Endothelial cell of umbilical vein (primary cell): ENCODE results near the gene EFHC1. TPM values are rescaled to one million over a fixed set of nuclear protein-coding genes. Genes with fewer than 3 reads are reported as not detected.
A peak's percentile ranks its signal among the peaks of the same experiment; 100 is the strongest.

Source experiments
- BruUV-seq: library from RNA; stranded (reverse); fragments of 400-500 nt; replicated peaks from 2 replicates; lab custom pipeline; 2021; lab: Mats Ljungman, UMichigan
- CTCF ChIA-PET: fragments of 300-600, 350-600 bp; sonication (Branson Sonifier 250); formaldehyde crosslinking; loops from one replicate; lab custom pipeline; 2021; ENCODE audit warnings: antibody characterized with exemption, inconsistent platforms; lab: Charles Lee
- POLR2A ChIA-PET: fragments of 300-600, 350-600 bp; sonication (Branson Sonifier 250); formaldehyde crosslinking; loops from one replicate; lab custom pipeline; 2021; ENCODE audit warnings: antibody characterized with exemption, inconsistent platforms; lab: Charles Lee
- DNase-seq: peaks from one replicate; pipeline ENCODE4 v3.0.0-alpha.2; 2011; ENCODE audit warnings: low read depth, low spot score
- FAIRE-seq: peaks from 2 replicates; lab custom pipeline; 2011; peaks lifted over from hg19 to GRCh38; lab: Jason Lieb, UNC
- H2AFZ ChIP-seq: 2 replicates; pipeline ENCODE4 v1.6.0; 2012; ENCODE audit warnings: low read depth, low read length, control low read depth, inconsistent platforms
- H3K27ac ChIP-seq: 2 replicates; pipeline ENCODE4 v1.5.1; 2011; ENCODE audit warnings: low read depth, mild to moderate bottlenecking, control low read depth, low read length, moderate library complexity; ENCODE audit not compliant: insufficient read depth
- H3K27me3 ChIP-seq, 2 experiments: 2 replicates each; pipeline versions ENCODE4 v1.6.0 to v1.6.1; 2011; ENCODE audit warnings: low read length in 2 of 2, mixed read lengths in 1 of 2; ENCODE audit not compliant: control insufficient read depth in 2 of 2, insufficient read depth in 2 of 2
- H3K36me3 ChIP-seq, 2 experiments: 2 replicates in 1 of 2; 3 replicates in 1 of 2; pipeline ENCODE4 v1.5.1; 2011; ENCODE audit warnings: low read length in 2 of 2, mild to moderate bottlenecking in 1 of 2, moderate library complexity in 1 of 2; ENCODE audit not compliant: control insufficient read depth in 2 of 2, insufficient read depth in 2 of 2; ENCODE audit errors: extremely low read depth in 1 of 2
- H3K4me1 ChIP-seq: 3 replicates; pipeline ENCODE4 v1.5.1; 2011; ENCODE audit warnings: mild to moderate bottlenecking, low read length; ENCODE audit not compliant: control insufficient read depth, insufficient read depth; ENCODE audit errors: extremely low read depth
- H3K4me2 ChIP-seq: 2 replicates; pipeline ENCODE4 v1.6.1; 2011; ENCODE audit warnings: low read length, control low read depth, mixed read lengths; ENCODE audit not compliant: insufficient read depth
- H3K4me3 ChIP-seq, 3 experiments: fragments of 200-600 bp in 1 of 3; sonication (generic), shearing (Covaris generic) in 1 of 3; replicated peaks in 1 of 3; 2 replicates each; pipeline ENCODE4 v1.5.1; 2011 to 2016; ENCODE audit warnings: control low read depth in 3 of 3, low read length in 3 of 3, mild to moderate bottlenecking in 2 of 3, inconsistent platforms in 1 of 3, low read depth in 1 of 3, moderate library complexity in 1 of 3; ENCODE audit not compliant: insufficient read depth in 1 of 3
- H3K79me2 ChIP-seq: 2 replicates; pipeline ENCODE4 v1.6.0; 2012; ENCODE audit warnings: low read length, inconsistent platforms; ENCODE audit not compliant: control insufficient read depth, insufficient read depth
- H3K9ac ChIP-seq: replicated peaks from 2 replicates; pipeline ENCODE3; 2011; ENCODE audit warnings: low read length, control low read depth; ENCODE audit not compliant: insufficient read depth; ENCODE audit errors: extremely low read depth
- H3K9me1 ChIP-seq: replicated peaks from 3 replicates; pipeline ENCODE4 v1.6.0; 2011; ENCODE audit warnings: mild to moderate bottlenecking, low read length; ENCODE audit not compliant: control insufficient read depth, insufficient read depth; ENCODE audit errors: extremely low read depth
- H3K9me3 ChIP-seq: replicated peaks from 2 replicates; pipeline ENCODE4 v1.5.1; 2012; ENCODE audit warnings: low read length, inconsistent platforms; ENCODE audit not compliant: control insufficient read depth, insufficient read depth
- H4K20me1 ChIP-seq: replicated peaks from 2 replicates; pipeline ENCODE3; 2011; ENCODE audit warnings: mild to moderate bottlenecking, low read length; ENCODE audit not compliant: control insufficient read depth, insufficient read depth; ENCODE audit errors: extremely low read depth
- EZH2 ChIP-seq: IDR thresholded peaks from 2 replicates; pipeline ENCODE4 v1.6.1; 2012; ENCODE audit warnings: borderline replicate concordance, low read depth, mild to moderate bottlenecking, moderate library complexity, low read length, inconsistent platforms; ENCODE audit not compliant: severe bottlenecking
- FOS ChIP-seq: IDR thresholded peaks from 2 replicates; pipeline ENCODE4 v1.6.1; 2011; ENCODE audit warnings: mild to moderate bottlenecking, low read length, moderate library complexity, borderline replicate concordance; ENCODE audit not compliant: insufficient read depth
- GATA2 ChIP-seq: IDR thresholded peaks from 2 replicates; pipeline ENCODE4 v1.7.0; 2011; ENCODE audit warnings: low read depth, mild to moderate bottlenecking, moderate library complexity, mixed read lengths, low read length; ENCODE audit not compliant: insufficient read length, insufficient read depth
- JUN ChIP-seq: IDR thresholded peaks from 2 replicates; pipeline ENCODE4 v1.6.1; 2011; ENCODE audit warnings: borderline replicate concordance, low read depth; ENCODE audit not compliant: insufficient read length, insufficient read depth
- MYC ChIP-seq: IDR thresholded peaks from one replicate; pipeline ENCODE4 v1.6.1; 2011; ENCODE audit warnings: mild to moderate bottlenecking, low read depth, low read length
- POLR2A ChIP-seq: IDR thresholded peaks from 2 replicates; pipeline ENCODE4 v1.6.1; 2012; ENCODE audit warnings: low read depth, mild to moderate bottlenecking, control low read depth, low read length
- POLR2AphosphoS5 ChIP-seq: IDR thresholded peaks from 2 replicates; pipeline ENCODE4 v1.6.1; 2012; ENCODE audit warnings: low read depth, mild to moderate bottlenecking, control low read depth, low read length, moderate library complexity; ENCODE audit not compliant: insufficient read depth
- dilution Hi-C: fragments of 300-500 bp; cut with MboI; formaldehyde crosslinking; loops from one replicate; pipeline ENCODE4 v1.15.0; 2019; ENCODE audit warnings: low sequenced_read_pairs; ENCODE audit not compliant: extremely low pct_ligation_motif_present
- intact Hi-C: fragments of 100-400 bp; cut with micrococcal nuclease; formaldehyde crosslinking; loops from one replicate; pipeline ENCODE4 v1.10.0; 2022
- polyA plus RNA-seq, 4 experiments: library from polyadenylated mRNA; depleted of rRNA in 3 of 4; stranded (reverse) in 3 of 4; unstranded in 1 of 4; fragments of >200 nt; gene quantifications; 2 replicates each; pipeline versions ENCODE4 v1.2.1 to v1.2.3, GENCODE V29; 2011 to 2012; ENCODE audit warnings: missing spikeins in 1 of 4
- total RNA-seq: library from RNA; stranded (reverse); gene quantifications from 2 replicates; pipeline ENCODE4 v1.2.3, GENCODE V29; 2021
- TF ChIP-seq, protein P1 (sequence below), 2 donors: IDR thresholded peaks; 1 replicate in 1 of 2; 2 replicates in 1 of 2; pipeline ENCODE4 v1.5.1; 2011; ENCODE audit warnings: low read length in 2 of 2, mild to moderate bottlenecking in 2 of 2, moderate library complexity in 2 of 2, control low read depth in 1 of 2, inconsistent platforms in 1 of 2, low read depth in 1 of 2; ENCODE audit not compliant: insufficient read depth in 1 of 2; ENCODE audit errors: extremely low read depth in 1 of 2
- TF ChIP-seq, protein P2 (sequence below): IDR thresholded peaks from 2 replicates; pipeline ENCODE4 v1.6.1; 2011; ENCODE audit not compliant: insufficient read depth, insufficient read length

EFHC1 gene
- total and polyA plus RNA-seq, 2 donors (not counting 3 experiments of a cell fraction or from before 2014, with no cell fraction given), result 14.6 to 17.6 TPM

DNA sequence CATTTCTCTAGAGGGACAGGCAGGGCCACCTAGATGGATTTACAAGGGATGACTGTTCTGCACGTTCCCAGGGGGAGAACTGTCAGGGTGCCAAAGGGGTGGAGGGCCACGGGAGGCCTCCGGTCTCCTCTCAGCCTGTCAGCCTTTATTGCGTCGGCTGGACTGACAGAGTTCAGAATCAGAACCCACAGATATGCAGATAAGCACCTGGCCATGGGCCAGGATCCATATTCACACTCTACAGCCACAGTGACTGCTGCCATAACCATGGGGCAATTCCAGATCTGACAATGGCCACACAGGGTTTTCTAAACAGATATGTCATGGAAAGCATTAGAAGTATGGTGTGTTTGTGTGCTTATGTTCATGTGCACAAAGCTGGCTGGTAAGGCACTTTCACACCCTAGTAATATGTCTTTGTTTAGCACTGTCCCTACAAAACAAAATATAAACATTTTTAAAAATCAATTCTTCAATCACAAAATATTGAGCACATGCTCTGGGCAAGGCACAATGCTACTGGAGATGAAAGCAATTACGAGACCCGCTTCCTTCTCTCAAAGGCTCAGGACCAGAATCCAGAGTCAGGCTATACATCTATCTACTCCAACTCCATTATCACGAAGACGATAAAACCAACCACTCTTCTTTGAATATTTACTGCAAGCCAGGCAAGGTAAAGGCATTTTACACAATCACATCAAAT lies 127.7 kb downstream of the EFHC1 start:
- BruUV-seq, result no TSS peak

DNA sequence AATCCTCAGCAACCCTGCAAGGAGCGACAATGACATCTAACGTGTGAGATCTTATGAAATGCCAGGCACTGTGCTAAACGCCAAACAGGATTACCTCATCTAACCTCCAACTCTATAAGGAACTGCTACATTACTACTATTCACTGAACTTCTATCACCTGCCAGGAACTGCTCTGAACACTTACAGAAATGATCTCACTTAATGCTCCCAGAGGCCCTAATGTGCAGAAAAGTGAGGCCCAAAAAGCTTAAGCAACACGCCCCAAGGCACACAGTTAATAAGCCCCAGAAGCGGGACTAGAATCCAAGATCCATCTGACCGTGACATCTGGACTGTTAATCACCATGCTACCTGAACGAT lies 128.2 kb downstream of the EFHC1 start:
- peaks cover 67% of the 10 kb centered on the region for H3K79me2 ChIP-seq
- H3K9ac ChIP-seq, result no peak overlapping the region
- H3K27ac ChIP-seq, result no peak overlapping the region
- dilution Hi-C loops, result loop anchor here (25.0 kb wide), 1 partner anchor 136 kb away; the partner anchor contains the start of gene EFHC1
- TF ChIP-seq, protein P1, sequence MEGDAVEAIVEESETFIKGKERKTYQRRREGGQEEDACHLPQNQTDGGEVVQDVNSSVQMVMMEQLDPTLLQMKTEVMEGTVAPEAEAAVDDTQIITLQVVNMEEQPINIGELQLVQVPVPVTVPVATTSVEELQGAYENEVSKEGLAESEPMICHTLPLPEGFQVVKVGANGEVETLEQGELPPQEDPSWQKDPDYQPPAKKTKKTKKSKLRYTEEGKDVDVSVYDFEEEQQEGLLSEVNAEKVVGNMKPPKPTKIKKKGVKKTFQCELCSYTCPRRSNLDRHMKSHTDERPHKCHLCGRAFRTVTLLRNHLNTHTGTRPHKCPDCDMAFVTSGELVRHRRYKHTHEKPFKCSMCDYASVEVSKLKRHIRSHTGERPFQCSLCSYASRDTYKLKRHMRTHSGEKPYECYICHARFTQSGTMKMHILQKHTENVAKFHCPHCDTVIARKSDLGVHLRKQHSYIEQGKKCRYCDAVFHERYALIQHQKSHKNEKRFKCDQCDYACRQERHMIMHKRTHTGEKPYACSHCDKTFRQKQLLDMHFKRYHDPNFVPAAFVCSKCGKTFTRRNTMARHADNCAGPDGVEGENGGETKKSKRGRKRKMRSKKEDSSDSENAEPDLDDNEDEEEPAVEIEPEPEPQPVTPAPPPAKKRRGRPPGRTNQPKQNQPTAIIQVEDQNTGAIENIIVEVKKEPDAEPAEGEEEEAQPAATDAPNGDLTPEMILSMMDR (IDR thresholded peaks at IDR 0.05; ENCODE audit: extremely low read depth in 1 of 2, insufficient read depth in 1 of 2, low read depth in 1 of 2, low read length in 2 of 2), result no peak
- no peak for TF ChIP-seq POLR2AphosphoS5
- TF ChIP-seq POLR2A, result no peak
- TF ChIP-seq EZH2, result no peak
- no peak for TF ChIP-seq GATA2
- no peak for TF ChIP-seq MYC
- TF ChIP-seq, protein P2, sequence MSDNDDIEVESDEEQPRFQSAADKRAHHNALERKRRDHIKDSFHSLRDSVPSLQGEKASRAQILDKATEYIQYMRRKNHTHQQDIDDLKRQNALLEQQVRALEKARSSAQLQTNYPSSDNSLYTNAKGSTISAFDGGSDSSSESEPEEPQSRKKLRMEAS, result no peak
- TF ChIP-seq JUN, result no peak
- no peak for TF ChIP-seq FOS
- no peak overlapping the region for H2AFZ ChIP-seq
- H3K36me3 ChIP-seq, result no peaks in the 10 kb centered on the region
- H3K9me1 ChIP-seq, result no peaks in the 10 kb centered on the region
- FAIRE-seq (no peak), DNase-seq (no peak)
- no TSS peak for BruUV-seq
- H3K4me1 ChIP-seq, result peaks cover 84% of the 10 kb centered on the region
- H3K4me3 ChIP-seq, result no peak overlapping the region
- intact Hi-C loops, result no loop called here
- H3K27me3 ChIP-seq, result no peaks in the 10 kb centered on the region
- no peaks in the 10 kb centered on the region for H4K20me1 ChIP-seq
- CTCF ChIA-PET, result interaction anchor here (1.0 kb wide), 1 partner anchor 13 kb away, joined by 3 read pairs; no protein-coding TSS in a partner anchor
- H3K9me3 ChIP-seq, result no peaks in the 10 kb centered on the region
- POLR2A ChIA-PET, result no interaction called here
- no peak overlapping the region for H3K4me2 ChIP-seq

More for the DNA sequence above, 127.7 kb downstream of the EFHC1 start:
- H3K4me3 ChIP-seq, result no peak overlapping the region
- POLR2A ChIA-PET, result no interaction called here
- dilution Hi-C loops (loop anchor here (25.0 kb wide), 1 partner anchor 135 kb away; the partner anchor contains the start of gene EFHC1), intact Hi-C loops (no loop called here)
- H3K9me1 ChIP-seq, result no peaks in the 10 kb centered on the region
- CTCF ChIA-PET, result no interaction called here
- H3K36me3 ChIP-seq, result no peaks in the 10 kb centered on the region
- peak; percentile 49 for TF ChIP-seq GATA2
- TF ChIP-seq MYC, result no peak
- TF ChIP-seq FOS, result no peak
- H3K4me1 ChIP-seq, result peaks cover 85% of the 10 kb centered on the region
- no peaks in the 10 kb centered on the region for H4K20me1 ChIP-seq
- no peak overlapping the region for H3K27ac ChIP-seq
- H3K27me3 ChIP-seq, result no peaks in the 10 kb centered on the region
- no peak overlapping the region for H3K4me2 ChIP-seq
- H3K79me2 ChIP-seq, result peaks cover 67% of the 10 kb centered on the region
- no peak overlapping the region for H2AFZ ChIP-seq
- DNase-seq (no peak), FAIRE-seq (peak; percentile 53)
- H3K9ac ChIP-seq, result no peak overlapping the region
- H3K9me3 ChIP-seq, result no peaks in the 10 kb centered on the region
